DOHH2 (cell line): Measurements from ENCODE around the gene ARFIP1.

ENCODE experiments used
- H3F3A ChIP-seq: fragments of 200-600 bp; sonication (generic), shearing (Covaris generic); 2 replicates; pipeline ENCODE4 v1.6.0; 2016; ENCODE audit warnings: antibody characterized with exemption, mild to moderate bottlenecking; ENCODE audit not compliant: control insufficient read depth, insufficient read depth
- H3K27ac ChIP-seq: fragments of 200-600 bp; sonication (generic); 2 replicates; pipeline ENCODE4 v1.5.1; 2014; ENCODE audit warnings: low read depth, mild to moderate bottlenecking, low read length, moderate library complexity
- H3K27me3 ChIP-seq: fragments of 200-600 bp; sonication (generic); 2 replicates; pipeline ENCODE4 v1.6.1; 2014; ENCODE audit warnings: mild to moderate bottlenecking, low read length, mixed read lengths; ENCODE audit not compliant: control insufficient read depth
- H3K36me3 ChIP-seq: fragments of 200-600 bp; sonication (generic); 2 replicates; pipeline ENCODE4 v1.6.1; 2014; ENCODE audit warnings: mild to moderate bottlenecking, low read length, moderate library complexity, mixed read lengths; ENCODE audit not compliant: control insufficient read depth
- H3K4me1 ChIP-seq: fragments of 200-600 bp; sonication (generic); 2 replicates; pipeline ENCODE4 v1.6.1; 2014; ENCODE audit warnings: mild to moderate bottlenecking, low read length, mixed read lengths; ENCODE audit not compliant: control insufficient read depth
- H3K4me2 ChIP-seq: fragments of 200-600 bp; sonication (generic); 2 replicates; pipeline ENCODE4 v1.6.0; 2014; ENCODE audit warnings: mild to moderate bottlenecking, low read length, moderate library complexity
- H3K4me3 ChIP-seq: fragments of 200-600 bp; sonication (generic); 2 replicates; pipeline ENCODE4 v1.5.1; 2014; ENCODE audit warnings: mild to moderate bottlenecking, low read length, mixed read lengths
- H3K79me2 ChIP-seq: fragments of 200-600 bp; sonication (generic); 2 replicates; pipeline ENCODE4 v1.6.1; 2014; ENCODE audit warnings: mild to moderate bottlenecking, low read length, mixed read lengths; ENCODE audit not compliant: control insufficient read depth
- H3K9me2 ChIP-seq: fragments of 200-600 bp; sonication (generic); replicated peaks from 2 replicates; pipeline ENCODE4 v1.6.1; 2014; ENCODE audit warnings: mild to moderate bottlenecking, low read length, mixed read lengths; ENCODE audit not compliant: control insufficient read depth
- H3K9me3 ChIP-seq: fragments of 200-600 bp; sonication (generic); 2 replicates; pipeline ENCODE4 v1.6.1; 2014; ENCODE audit warnings: antibody characterized with exemption, low read length, mixed read lengths; ENCODE audit not compliant: control insufficient read depth, insufficient read depth
- H4K20me1 ChIP-seq: fragments of 200-600 bp; sonication (generic); 2 replicates; pipeline ENCODE4 v1.6.0; 2014; ENCODE audit warnings: low read depth, mild to moderate bottlenecking, antibody characterized with exemption, low read length, moderate library complexity; ENCODE audit not compliant: control insufficient read depth, insufficient read depth
- EZH2phosphoT487 ChIP-seq: fragments of 200-600 bp; sonication (generic); IDR thresholded peaks from 2 replicates; pipeline ENCODE4 v1.6.1; 2017; ENCODE audit warnings: borderline replicate concordance, mild to moderate bottlenecking, antibody characterized with exemption, low read length, moderate library complexity, mixed read lengths
- TF ChIP-seq, protein P1 (sequence below): fragments of 200-600 bp; sonication (generic); IDR thresholded peaks from one replicate; pipeline ENCODE4 v1.5.1; 2014; ENCODE audit warnings: antibody characterized with exemption, mild to moderate bottlenecking, low read depth, low read length; ENCODE audit not compliant: poor library complexity, severe bottlenecking

ARFIP1 gene

DNA sequence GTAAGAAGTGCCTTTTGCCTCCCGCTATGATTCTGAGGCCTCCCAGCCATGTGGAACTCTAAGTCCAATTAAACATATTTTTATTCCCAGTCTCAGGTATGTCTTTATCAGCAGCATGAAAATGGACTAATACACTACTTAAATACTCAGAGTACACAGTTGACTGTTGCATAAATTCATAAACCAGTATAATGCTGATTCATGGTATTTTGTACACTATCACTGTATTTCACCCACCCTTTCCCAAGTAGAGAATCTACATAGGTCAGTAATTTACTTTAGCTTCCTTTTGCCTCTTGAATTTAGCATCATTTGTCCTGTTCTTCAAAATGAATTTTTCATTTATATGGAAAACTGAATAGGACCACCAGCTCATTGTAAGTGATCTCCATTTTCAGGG, 98.1 kb downstream of the ARFIP1 start:
- no peaks in the 10 kb centered on the region for H3K9me2 ChIP-seq
- TF ChIP-seq, protein P1, sequence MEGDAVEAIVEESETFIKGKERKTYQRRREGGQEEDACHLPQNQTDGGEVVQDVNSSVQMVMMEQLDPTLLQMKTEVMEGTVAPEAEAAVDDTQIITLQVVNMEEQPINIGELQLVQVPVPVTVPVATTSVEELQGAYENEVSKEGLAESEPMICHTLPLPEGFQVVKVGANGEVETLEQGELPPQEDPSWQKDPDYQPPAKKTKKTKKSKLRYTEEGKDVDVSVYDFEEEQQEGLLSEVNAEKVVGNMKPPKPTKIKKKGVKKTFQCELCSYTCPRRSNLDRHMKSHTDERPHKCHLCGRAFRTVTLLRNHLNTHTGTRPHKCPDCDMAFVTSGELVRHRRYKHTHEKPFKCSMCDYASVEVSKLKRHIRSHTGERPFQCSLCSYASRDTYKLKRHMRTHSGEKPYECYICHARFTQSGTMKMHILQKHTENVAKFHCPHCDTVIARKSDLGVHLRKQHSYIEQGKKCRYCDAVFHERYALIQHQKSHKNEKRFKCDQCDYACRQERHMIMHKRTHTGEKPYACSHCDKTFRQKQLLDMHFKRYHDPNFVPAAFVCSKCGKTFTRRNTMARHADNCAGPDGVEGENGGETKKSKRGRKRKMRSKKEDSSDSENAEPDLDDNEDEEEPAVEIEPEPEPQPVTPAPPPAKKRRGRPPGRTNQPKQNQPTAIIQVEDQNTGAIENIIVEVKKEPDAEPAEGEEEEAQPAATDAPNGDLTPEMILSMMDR = no peak
- TF ChIP-seq EZH2phosphoT487 = no peak
- no peaks in the 10 kb centered on the region for H3F3A ChIP-seq
- no peaks in the 10 kb centered on the region for H4K20me1 ChIP-seq
- no peaks in the 10 kb centered on the region for H3K79me2 ChIP-seq
- H3K4me1 ChIP-seq = no peaks in the 10 kb centered on the region
- no peaks in the 10 kb centered on the region; the same call in 1 of the 2 replicates for H3K36me3 ChIP-seq
- no peak overlapping the region for H3K27ac ChIP-seq
- H3K27me3 ChIP-seq = no peaks in the 10 kb centered on the region
- no peak overlapping the region for H3K4me3 ChIP-seq
- H3K4me2 ChIP-seq = no peak overlapping the region
- H3K9me3 ChIP-seq = peaks cover 8% of the 10 kb centered on the region; the same call in 1 of the 2 replicates

DNA sequence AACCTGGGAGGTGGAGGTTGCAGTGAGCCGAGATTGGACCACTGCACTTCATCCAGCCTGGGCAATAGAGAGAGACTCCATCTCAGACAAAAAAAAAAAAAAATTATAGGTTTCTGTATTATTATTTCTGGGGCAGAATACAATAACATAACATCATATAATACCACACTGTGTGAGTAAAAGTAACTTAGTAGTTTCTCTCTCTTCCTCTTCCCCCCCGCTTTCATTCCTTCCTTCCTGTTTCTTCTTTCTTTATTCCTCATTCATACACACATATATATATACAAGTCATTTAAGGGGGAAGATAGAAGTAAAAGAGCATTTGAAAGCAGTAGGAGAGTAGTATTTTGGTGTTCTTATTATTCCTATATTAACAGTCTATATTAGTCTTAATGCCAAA, 100.5 kb downstream of the ARFIP1 start:
- Histone ChIP-seq H3K36me3 (no peaks in the 10 kb centered on the region), H3K27ac (no peak overlapping the region), H4K20me1 (no peaks in the 10 kb centered on the region), H3K4me1 (no peaks in the 10 kb centered on the region), H3F3A (no peaks in the 10 kb centered on the region), H3K9me2 (no peaks in the 10 kb centered on the region), H3K79me2 (no peaks in the 10 kb centered on the region), H3K27me3 (no peaks in the 10 kb centered on the region), H3K9me3 (peaks cover 8% of the 10 kb centered on the region; the same call in 1 of the 2 replicates), H3K4me3 (no peak overlapping the region), H3K4me2 (no peak overlapping the region)
- TF ChIP-seq, protein P1 = no peak
- no peak for TF ChIP-seq EZH2phosphoT487

DNA sequence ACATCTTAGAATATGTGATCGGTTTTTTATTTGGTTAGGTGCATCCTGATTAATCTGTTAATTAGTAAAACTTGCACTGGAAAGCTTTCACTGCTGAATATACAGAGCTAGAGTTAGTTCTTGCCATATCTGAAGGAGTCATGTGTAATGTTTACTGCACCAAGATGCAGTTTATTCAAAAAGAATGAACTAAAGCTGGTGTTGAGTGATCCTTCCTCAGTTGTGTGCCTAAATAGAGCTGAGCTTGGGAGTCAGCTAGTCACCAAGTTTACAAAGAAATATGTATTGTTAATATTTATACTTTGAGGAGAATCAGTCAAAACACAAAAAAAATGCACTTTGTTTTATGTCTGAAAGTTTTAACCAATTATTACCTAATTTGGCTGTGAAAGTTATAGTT, 102.2 kb downstream of the ARFIP1 start:
- TF ChIP-seq, protein P1 = no peak
- TF ChIP-seq EZH2phosphoT487 = no peak
- Histone ChIP-seq H3K27me3 (no peaks in the 10 kb centered on the region), H3K4me2 (no peak overlapping the region), H3F3A (no peaks in the 10 kb centered on the region), H4K20me1 (no peaks in the 10 kb centered on the region), H3K4me3 (no peak overlapping the region), H3K79me2 (no peaks in the 10 kb centered on the region), H3K27ac (no peak overlapping the region), H3K36me3 (no peaks in the 10 kb centered on the region), H3K4me1 (no peaks in the 10 kb centered on the region), H3K9me2 (no peaks in the 10 kb centered on the region), H3K9me3 (peaks cover under 1% of the 10 kb centered on the region; the same call in 1 of the 2 replicates)

DNA sequence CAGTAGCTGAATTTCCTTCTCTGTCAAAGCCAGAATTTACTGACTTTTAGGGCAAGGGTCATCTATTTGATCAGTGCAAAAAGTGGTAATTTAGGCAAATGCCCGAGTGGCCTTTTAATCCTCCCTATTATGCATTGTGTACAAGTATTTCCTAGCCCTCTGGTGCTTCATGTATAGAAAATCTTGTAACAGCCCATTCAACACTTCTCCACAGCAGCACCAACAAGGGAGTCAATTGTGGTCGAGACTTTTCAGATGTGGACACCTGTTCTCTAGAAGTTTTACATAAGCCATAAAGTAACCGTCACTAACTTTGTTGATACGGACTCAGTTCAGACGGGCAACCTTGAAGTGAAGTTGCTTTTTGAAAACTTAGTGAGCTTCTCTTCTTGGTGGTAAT, 105.4 kb downstream of the ARFIP1 start:
- Histone ChIP-seq H3K4me3 (no peak overlapping the region), H3K9me3 (no peaks in the 10 kb centered on the region), H3K79me2 (no peaks in the 10 kb centered on the region), H3K4me1 (no peaks in the 10 kb centered on the region), H3K36me3 (peaks cover 4% of the 10 kb centered on the region; the same call in 1 of the 2 replicates), H4K20me1 (no peaks in the 10 kb centered on the region), H3F3A (no peaks in the 10 kb centered on the region), H3K27ac (no peak overlapping the region), H3K4me2 (no peak overlapping the region), H3K27me3 (no peaks in the 10 kb centered on the region), H3K9me2 (no peaks in the 10 kb centered on the region)
- TF ChIP-seq EZH2phosphoT487 = no peak
- TF ChIP-seq, protein P1 = no peak
